Sigmoid colon (tissue), 4 donors: ENCODE data around the gene TMEM208.

Experiments
- CTCF ChIP-seq, 4 experiments: fragments of 450-650 bp in 3 of 4; fragments of 200-600 bp in 1 of 4; IDR thresholded peaks; one replicate each; pipeline ENCODE4 v1.5.1; 2016 to 2019; ENCODE audit warnings: antibody characterized with exemption in 4 of 4, mild to moderate bottlenecking in 3 of 4, moderate library complexity in 2 of 4
- EP300 ChIP-seq, 4 donors: sonication (generic); formaldehyde crosslinking; IDR thresholded peaks; one replicate each; pipeline ENCODE4 v1.6.1; 2017; ENCODE audit warnings: antibody characterized with exemption in 4 of 4
- POLR2A ChIP-seq, 2 donors: fragments of 450-650 bp; IDR thresholded peaks; one replicate each; pipeline ENCODE4 v1.6.1; 2016; ENCODE audit warnings: antibody characterized with exemption in 2 of 2, mild to moderate bottlenecking in 2 of 2, moderate library complexity in 2 of 2
- POLR2AphosphoS5 ChIP-seq, 4 donors: sonication (generic); formaldehyde crosslinking; IDR thresholded peaks; one replicate each; pipeline ENCODE4 v1.6.1; 2017; ENCODE audit warnings: antibody characterized with exemption in 4 of 4

DNA sequence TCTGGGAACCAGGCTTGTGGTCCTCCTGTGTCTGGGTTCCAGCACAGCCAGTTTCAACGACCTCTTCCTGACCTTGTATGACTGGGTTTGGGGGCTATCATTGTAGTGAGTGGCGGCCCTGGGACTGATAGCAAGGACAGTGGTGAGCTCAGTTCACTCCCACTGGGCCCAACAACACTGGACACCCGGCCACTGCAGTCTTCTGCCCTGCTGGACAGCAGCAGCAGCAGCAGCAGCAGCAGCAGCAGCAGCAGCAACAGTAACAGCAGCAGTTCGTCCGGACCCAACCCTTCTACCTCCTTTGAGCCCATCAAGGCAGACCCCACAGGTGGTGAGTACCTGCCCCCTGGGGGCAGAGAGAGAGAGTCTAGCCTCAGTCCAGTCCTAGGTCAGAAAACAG lies 31.3 kb upstream of the TMEM208 start:
- TF ChIP-seq POLR2A (IDR thresholded peaks at IDR 0.05) = no peak
- TF ChIP-seq CTCF (IDR thresholded peaks at IDR 0.05) = no peak
- TF ChIP-seq POLR2AphosphoS5 (IDR thresholded peaks at IDR 0.05) = no peak
- no peak for TF ChIP-seq EP300 (IDR thresholded peaks at IDR 0.05)
